ENCODE measurements around the gene NDUFA13. TPM values are rescaled to one million over a fixed set of nuclear protein-coding genes. Genes with fewer than 3 reads are reported as not detected.

NDUFA13 gene
- total RNA-seq, 4 donors from 2014 or later = 31.4 to 179 (median 108) TPM

DNA sequence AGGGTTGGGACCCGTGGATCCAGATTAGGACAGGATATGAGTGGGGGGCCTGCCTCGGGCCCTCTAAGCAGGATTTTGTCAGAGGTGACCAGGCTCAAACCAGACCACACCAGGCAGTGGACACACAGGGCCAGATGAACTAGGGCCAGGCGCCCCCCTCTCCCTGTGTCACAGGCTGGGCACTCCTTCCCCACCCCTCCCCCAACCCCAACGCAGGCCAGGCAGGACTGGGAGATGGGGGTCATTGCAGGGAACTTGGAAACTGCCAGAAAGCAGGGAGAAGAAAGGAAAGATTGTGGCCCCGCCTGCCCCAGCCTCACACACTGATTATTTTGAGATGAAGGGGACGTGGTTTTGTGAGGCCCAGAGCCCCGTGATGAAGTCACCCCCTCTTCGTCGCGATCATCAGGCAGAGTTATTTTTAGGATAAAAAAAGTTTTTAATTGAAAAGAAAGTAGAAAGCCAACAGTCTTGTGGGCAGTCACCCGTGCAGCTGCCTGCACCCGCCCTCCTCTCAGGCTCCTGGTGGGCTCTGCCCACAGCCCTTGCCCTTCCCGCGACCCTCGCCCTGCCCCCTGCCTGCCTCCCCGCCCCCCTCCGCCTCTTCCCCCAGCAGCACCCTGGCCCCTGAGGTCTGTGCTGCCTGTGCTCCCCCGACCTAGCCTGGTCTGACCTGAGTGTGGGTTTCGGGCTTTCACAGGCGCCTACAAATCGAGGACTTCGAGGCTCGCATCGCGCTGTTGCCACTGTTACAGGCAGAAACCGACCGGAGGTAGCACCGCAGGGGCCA is 10.8 kb downstream of the NDUFA13 start:
- TF ChIP-seq POLR2A (IDR thresholded peaks at IDR 0.05) = no peak
- no peak for TF ChIP-seq CTCF (IDR thresholded peaks at IDR 0.05)
- DNase-seq (ENCODE audit: low spot score in 2 of 2) = no peak
- 83 to 84% methylated on average over 28 of the region's 28 CpGs for WGBS, 2 donors
- intact Hi-C loops (cut with DNase I; ENCODE audit: low total_unique reads) = no loop called here
- no peak overlapping the region for H3K4me3 ChIP-seq (ENCODE audit: low read depth, poor library complexity, severe bottlenecking)

GRCh38 chr19:19527371-19527656 is 11.3 kb downstream of the NDUFA13 start:
- H3K4me3 ChIP-seq (ENCODE audit: low read depth, poor library complexity, severe bottlenecking) = no peak overlapping the region
- DNase-seq (ENCODE audit: low spot score in 2 of 2) = no peak
- 89 to 97% methylated on average over 9 of the region's 9 CpGs for WGBS, 2 donors
- intact Hi-C loops (cut with DNase I; ENCODE audit: low total_unique reads) = no loop called here
- TF ChIP-seq POLR2A (IDR thresholded peaks at IDR 0.05) = no peak
- no peak for TF ChIP-seq CTCF (IDR thresholded peaks at IDR 0.05)

DNA sequence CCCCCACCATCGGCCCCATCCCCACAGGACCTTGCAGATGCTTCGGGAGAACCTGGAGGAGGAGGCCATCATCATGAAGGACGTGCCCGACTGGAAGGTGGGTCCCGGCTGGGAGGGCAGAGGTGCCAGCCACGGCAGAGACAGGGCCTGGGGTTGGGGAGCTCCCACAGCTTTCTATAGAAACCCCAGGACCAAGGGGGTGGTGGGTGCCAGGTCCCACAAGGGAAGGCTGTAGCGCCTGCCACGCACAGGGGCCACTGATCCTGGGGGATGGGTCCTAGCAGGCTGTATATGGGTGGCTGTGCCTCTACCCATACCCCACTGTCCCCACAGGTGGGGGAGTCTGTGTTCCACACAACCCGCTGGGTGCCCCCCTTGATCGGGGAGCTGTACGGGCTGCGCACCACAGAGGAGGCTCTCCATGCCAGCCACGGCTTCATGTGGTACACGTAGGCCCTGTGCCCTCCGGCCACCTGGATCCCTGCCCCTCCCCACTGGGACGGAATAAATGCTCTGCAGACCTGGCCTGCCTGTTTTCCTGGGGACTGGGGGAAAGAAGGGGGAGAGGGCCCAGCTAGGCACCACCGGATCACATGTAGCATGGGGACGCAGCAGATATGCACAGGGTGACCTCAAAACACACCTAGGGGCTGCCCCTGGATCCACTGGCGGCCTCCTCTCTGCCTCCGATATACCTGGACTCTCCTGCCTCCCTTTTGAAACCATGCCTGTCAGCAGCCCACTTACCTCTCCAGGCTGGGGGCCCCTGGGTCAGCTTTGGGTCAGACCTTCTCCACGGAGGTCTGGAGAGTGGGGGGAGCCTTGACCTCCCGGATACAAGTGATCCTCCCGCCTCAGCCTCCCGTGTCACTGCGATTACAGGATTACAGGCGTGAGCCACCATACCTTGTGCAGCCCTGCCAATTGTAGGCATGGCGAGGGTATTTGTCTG is 11.9 kb downstream of the NDUFA13 start:
- WGBS, 2 donors = 86 to 95% methylated on average over 18 to 27 of the region's 27 CpGs
- intact Hi-C loops (cut with DNase I; ENCODE audit: low total_unique reads) = no loop called here
- H3K4me3 ChIP-seq (ENCODE audit: low read depth, poor library complexity, severe bottlenecking) = no peak overlapping the region
- DNase-seq (ENCODE audit: low spot score in 2 of 2) = no peak
- TF ChIP-seq CTCF (IDR thresholded peaks at IDR 0.05) = no peak
- no peak for TF ChIP-seq POLR2A (IDR thresholded peaks at IDR 0.05)

DNA sequence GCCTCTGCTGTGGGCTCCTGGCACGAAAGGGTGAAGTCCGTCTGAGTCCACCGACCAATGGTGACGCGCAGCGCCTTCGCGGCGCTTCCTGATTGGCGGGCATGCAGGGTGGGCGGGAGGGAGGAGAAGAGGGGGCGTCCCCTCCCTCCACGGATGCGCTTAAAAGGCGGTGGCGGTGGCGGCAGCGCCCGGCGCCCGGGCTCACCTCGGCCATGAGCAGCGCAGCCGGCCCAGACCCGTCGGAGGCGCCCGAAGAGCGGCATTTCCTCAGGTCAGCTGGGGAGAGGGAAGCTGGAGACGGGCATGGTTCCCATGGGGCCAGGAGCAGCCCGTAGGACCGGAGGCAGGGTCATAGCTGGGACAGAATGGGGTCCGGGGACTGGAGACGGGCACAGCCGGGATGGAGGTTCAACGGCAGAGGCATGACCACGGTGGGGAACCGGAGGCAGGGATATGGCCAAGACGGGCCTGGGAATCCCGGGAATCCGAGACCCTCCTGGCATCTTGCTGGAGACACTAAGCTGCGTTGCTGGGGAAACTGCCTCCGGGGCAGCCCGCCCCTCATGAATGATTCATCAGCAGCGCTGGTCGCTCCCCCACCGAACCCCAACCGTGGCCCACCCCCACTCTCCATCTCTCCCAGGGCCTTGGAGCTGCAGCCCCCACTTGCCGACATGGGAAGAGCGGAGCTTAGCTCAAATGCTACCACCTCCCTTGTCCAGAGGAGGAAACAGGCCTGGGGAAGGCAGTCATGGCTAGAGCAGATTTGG is 12.9 kb downstream of the NDUFA13 start, which contains the start of gene YJEFN3:
Gene YJEFN3, plus strand, starts transcription at position 191 of the 770 bp plus-strand sequence. Its CDS starts 22 bp downstream, at position 213.
- H3K4me3 ChIP-seq (ENCODE audit: low read depth, poor library complexity, severe bottlenecking) = no peak within 1 kb of the TSS
- no peak for DNase-seq (ENCODE audit: low spot score in 2 of 2)
- TF ChIP-seq CTCF (IDR thresholded peaks at IDR 0.05) = no peak
- no peak for TF ChIP-seq POLR2A (IDR thresholded peaks at IDR 0.05)
- intact Hi-C loops (cut with DNase I; ENCODE audit: low total_unique reads) = no loop called here
- 49 to 62% methylated on average over 48 to 49 of the region's 50 CpGs for WGBS, 2 donors

DNA sequence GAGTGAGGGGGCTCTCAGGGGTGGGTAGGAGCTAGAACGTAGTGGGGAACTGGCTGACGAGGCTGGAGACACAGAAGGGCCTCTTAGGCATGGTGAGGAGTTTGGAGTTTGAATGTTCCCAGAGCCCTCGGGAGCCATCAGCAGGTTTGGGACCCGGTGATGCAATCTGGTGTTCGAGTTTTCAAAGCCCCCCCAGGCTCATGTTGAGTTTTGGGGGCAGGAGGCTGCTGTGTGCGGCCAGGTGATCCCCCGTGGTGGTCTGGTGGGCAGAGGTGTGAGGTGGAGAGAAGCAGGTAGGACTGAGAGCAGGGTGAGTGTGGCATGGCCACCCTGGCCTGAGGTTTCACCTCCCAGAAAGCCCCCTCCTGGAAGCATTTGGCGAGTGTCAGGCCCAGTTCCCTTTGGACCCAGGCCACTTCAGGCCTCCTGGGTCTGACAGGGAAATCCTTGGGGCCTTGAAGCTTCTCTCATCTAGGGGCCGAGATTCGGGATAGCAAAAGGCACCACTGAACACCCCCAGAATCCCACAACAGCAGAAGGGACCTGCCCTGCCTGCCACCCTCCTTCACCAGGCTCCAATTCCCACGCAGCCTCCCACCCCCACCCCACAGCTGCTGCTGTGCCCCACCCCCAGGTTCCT is 13.9 kb downstream of the NDUFA13 start:
- no peak for TF ChIP-seq CTCF (IDR thresholded peaks at IDR 0.05)
- TF ChIP-seq POLR2A (IDR thresholded peaks at IDR 0.05) = no peak
- 68 to 77% methylated on average over 11 of the region's 11 CpGs for WGBS, 2 donors
- no peak overlapping the region for H3K4me3 ChIP-seq (ENCODE audit: low read depth, poor library complexity, severe bottlenecking)
- intact Hi-C loops (cut with DNase I; ENCODE audit: low total_unique reads) = no loop called here
- no peak for DNase-seq (ENCODE audit: low spot score in 2 of 2)
